Breast epithelium (tissue), 3 donors: ENCODE data around the gene TOP2B.

Experiments
- POLR2A ChIP-seq: fragments of 450-650 bp; IDR thresholded peaks from one replicate; pipeline ENCODE4 v1.6.1; 2016; ENCODE audit warnings: antibody characterized with exemption, mild to moderate bottlenecking, moderate library complexity
- POLR2AphosphoS5 ChIP-seq, 3 donors: sonication (generic); formaldehyde crosslinking; IDR thresholded peaks; one replicate each; pipeline ENCODE4 v1.6.1; 2017; ENCODE audit warnings: antibody characterized with exemption in 3 of 3
- TF ChIP-seq, protein P1 (sequence below), 3 donors: fragments of 450-650 bp; IDR thresholded peaks; one replicate each; pipeline ENCODE4 v1.5.1; 2016 to 2017; ENCODE audit warnings: antibody characterized with exemption in 3 of 3, mild to moderate bottlenecking in 3 of 3, moderate library complexity in 3 of 3

DNA sequence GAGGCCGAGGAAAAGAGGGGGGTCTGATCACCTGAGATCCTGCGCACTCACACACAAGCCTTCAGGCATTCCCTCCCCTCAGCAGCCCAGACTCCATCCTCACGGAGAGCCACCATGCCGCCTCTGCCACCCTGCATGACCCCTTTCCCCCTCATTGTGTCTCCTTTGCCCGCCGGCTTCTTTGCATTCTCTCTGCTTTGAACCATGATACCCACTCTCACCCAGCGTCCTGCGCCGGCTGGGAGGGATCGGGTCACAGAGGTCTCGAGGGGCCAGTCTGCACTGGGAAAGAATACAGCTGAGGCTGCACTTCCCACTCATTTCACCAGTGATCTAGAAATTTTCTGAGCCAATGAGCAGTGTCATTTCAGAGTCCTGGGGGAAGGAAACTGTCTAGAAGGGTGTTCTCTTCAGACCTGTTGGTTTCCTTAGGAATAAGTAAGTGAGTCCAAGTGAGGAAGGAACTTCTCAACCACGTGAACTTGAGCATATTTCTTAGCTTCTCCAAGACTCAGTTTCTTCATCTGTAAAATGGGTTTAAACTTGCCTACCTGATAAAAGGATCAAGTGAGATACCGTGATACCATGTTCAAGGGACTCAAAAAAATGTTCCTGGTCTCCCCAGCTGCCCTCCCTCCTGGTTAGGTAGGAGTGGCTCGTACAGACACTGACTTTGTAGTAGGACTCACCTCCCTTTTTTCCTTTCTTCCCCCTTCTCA, 96.7 kb downstream of the TOP2B start:
- TF ChIP-seq, protein P1, sequence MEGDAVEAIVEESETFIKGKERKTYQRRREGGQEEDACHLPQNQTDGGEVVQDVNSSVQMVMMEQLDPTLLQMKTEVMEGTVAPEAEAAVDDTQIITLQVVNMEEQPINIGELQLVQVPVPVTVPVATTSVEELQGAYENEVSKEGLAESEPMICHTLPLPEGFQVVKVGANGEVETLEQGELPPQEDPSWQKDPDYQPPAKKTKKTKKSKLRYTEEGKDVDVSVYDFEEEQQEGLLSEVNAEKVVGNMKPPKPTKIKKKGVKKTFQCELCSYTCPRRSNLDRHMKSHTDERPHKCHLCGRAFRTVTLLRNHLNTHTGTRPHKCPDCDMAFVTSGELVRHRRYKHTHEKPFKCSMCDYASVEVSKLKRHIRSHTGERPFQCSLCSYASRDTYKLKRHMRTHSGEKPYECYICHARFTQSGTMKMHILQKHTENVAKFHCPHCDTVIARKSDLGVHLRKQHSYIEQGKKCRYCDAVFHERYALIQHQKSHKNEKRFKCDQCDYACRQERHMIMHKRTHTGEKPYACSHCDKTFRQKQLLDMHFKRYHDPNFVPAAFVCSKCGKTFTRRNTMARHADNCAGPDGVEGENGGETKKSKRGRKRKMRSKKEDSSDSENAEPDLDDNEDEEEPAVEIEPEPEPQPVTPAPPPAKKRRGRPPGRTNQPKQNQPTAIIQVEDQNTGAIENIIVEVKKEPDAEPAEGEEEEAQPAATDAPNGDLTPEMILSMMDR (IDR thresholded peaks at IDR 0.05): no peak
- TF ChIP-seq POLR2A (no peak), POLR2AphosphoS5 (IDR thresholded peaks at IDR 0.05) (no peak)
